Panc1 (cell line): Measurements from ENCODE around the gene MGRN1. TPM values are rescaled to one million over a fixed set of nuclear protein-coding genes. Genes with fewer than 3 reads are reported as not detected.

Source experiments
- ATAC-seq: fragments of 200-7000 bp; cut with Tn5 transposase; 2 replicates; pipeline ENCODE4 v1.9.1; 2020; ENCODE audit warnings: mild to moderate bottlenecking, moderate library complexity
- BruUV-seq: library from RNA; stranded (reverse); fragments of 400-500 nt; replicated peaks from 2 replicates; lab custom pipeline; 2021; lab: Mats Ljungman, UMichigan
- CTCF ChIA-PET: fragments of 300-600 bp; sonication (Branson Sonifier 250); formaldehyde crosslinking; loops from one replicate; lab custom pipeline; 2022; ENCODE audit warnings: antibody characterized with exemption; lab: Charles Lee
- POLR2A ChIA-PET: fragments of 300-600 bp; sonication (Branson Sonifier 250); formaldehyde crosslinking; loops from one replicate; lab custom pipeline; 2022; ENCODE audit warnings: antibody characterized with exemption; lab: Charles Lee
- DNase-seq: peaks from one replicate; pipeline ENCODE4 v3.0.0-alpha.2; 2010; ENCODE audit warnings: low read depth, low spot score
- H3K27ac ChIP-seq: 2 replicates; pipeline ENCODE4 v1.5.1; 2011; ENCODE audit warnings: mild to moderate bottlenecking, low read length, inconsistent platforms
- H3K27me3 ChIP-seq: fragments of 200-500 bp; sonication (Bioruptor generic); 2 replicates; pipeline ENCODE4 v1.6.0; 2014; ENCODE audit warnings: low read length, inconsistent platforms; ENCODE audit not compliant: control insufficient read depth, insufficient read depth
- H3K36me3 ChIP-seq: fragments of 200-500 bp; sonication (Bioruptor generic); 2 replicates; pipeline ENCODE4 v1.5.1; 2014; ENCODE audit warnings: inconsistent platforms, mild to moderate bottlenecking, low read length, moderate library complexity; ENCODE audit not compliant: control insufficient read depth, insufficient read depth
- H3K4me1 ChIP-seq: 2 replicates; pipeline ENCODE4 v1.5.1; 2011; ENCODE audit warnings: inconsistent platforms, mild to moderate bottlenecking, low read length, moderate library complexity; ENCODE audit not compliant: control insufficient read depth, insufficient read depth
- H3K4me3 ChIP-seq, 2 experiments: 2 replicates each; pipeline ENCODE4 v1.5.1; 2011 to 2012; ENCODE audit warnings: low read depth in 2 of 2, low read length in 2 of 2, mild to moderate bottlenecking in 2 of 2, inconsistent platforms in 1 of 2, moderate library complexity in 1 of 2
- H3K9me3 ChIP-seq: fragments of 200-500 bp; sonication (Bioruptor generic); 2 replicates; pipeline ENCODE4 v1.5.1; 2014; ENCODE audit warnings: low read depth, mild to moderate bottlenecking, inconsistent platforms, low read length, moderate library complexity; ENCODE audit not compliant: control insufficient read depth, insufficient read depth
- CTCF ChIP-seq: fragments of 450-650 bp; IDR thresholded peaks from 2 replicates; pipeline ENCODE4 v1.5.1; 2017; ENCODE audit warnings: mild to moderate bottlenecking
- POLR2AphosphoS5 ChIP-seq: IDR thresholded peaks from 2 replicates; pipeline ENCODE4 v1.6.1; 2012; ENCODE audit warnings: mild to moderate bottlenecking, low read depth, low read length, moderate library complexity
- REST ChIP-seq, 2 experiments: IDR thresholded peaks; 2 replicates each; pipeline ENCODE4 v1.6.1; 2011 to 2012; ENCODE audit warnings: low read depth in 2 of 2, control low read depth in 1 of 2, low read length in 1 of 2, mild to moderate bottlenecking in 1 of 2, moderate library complexity in 1 of 2; ENCODE audit not compliant: insufficient read depth in 1 of 2
- SIN3A ChIP-seq: IDR thresholded peaks from 2 replicates; pipeline ENCODE4 v1.6.1; 2012; ENCODE audit warnings: low read depth, mild to moderate bottlenecking, low read length, moderate library complexity, borderline replicate concordance; ENCODE audit not compliant: insufficient read depth
- TCF7L2 ChIP-seq: IDR thresholded peaks from 2 replicates; pipeline ENCODE4 v1.6.1; 2011; ENCODE audit warnings: mild to moderate bottlenecking, low read depth, low read length, inconsistent platforms
- in situ Hi-C: cut with HindIII; loops from 2 replicates; pipeline ENCODE4 v1.10.0; 2016; ENCODE audit warnings: low sequenced_read_pairs, low pct_unique_long_range_greater_than_20kb
- intact Hi-C: fragments of 100-400 bp; cut with micrococcal nuclease; formaldehyde crosslinking; loops from one replicate; pipeline ENCODE4 v1.10.0; 2022; ENCODE audit not compliant: unreplicated experiment
- total RNA-seq: library from RNA; stranded (reverse); gene quantifications from one replicate; pipeline ENCODE4 v1.2.1, GENCODE V29; 2021; ENCODE audit not compliant: unreplicated experiment

Gene MGRN1
- total RNA-seq, 1 experiment from 2014 or later: 59.7 TPM

- intact Hi-C loops: no loop called here
- ChIA-PET POLR2A (no interaction called here), CTCF (no interaction called here)
- no peaks in the 10 kb centered on the region for H3K9me3 ChIP-seq
- H3K36me3 ChIP-seq: no peaks in the 10 kb centered on the region; the same call in 1 of the 2 replicates
- in situ Hi-C loops: no loop called here
- ATAC-seq (no peak), DNase-seq (no peak)
- no peaks in the 10 kb centered on the region for H3K27me3 ChIP-seq
- H3K4me3 ChIP-seq: no peak overlapping the region
- TF ChIP-seq REST (IDR thresholded peaks at IDR 0.05; ENCODE audit: insufficient read depth in 1 of 2, low read depth in 2 of 2, low read length in 1 of 2): no peak
- no peak for TF ChIP-seq SIN3A
- TF ChIP-seq POLR2AphosphoS5: no peak
- no peak for TF ChIP-seq TCF7L2
- no peak for TF ChIP-seq CTCF
- H3K27ac ChIP-seq: no peak overlapping the region
- no TSS peak for BruUV-seq
- no peaks in the 10 kb centered on the region for H3K4me1 ChIP-seq
These were observed 37.0 kb downstream of the MGRN1 start for GRCh38 chr16:4661661-4662060.

DNA sequence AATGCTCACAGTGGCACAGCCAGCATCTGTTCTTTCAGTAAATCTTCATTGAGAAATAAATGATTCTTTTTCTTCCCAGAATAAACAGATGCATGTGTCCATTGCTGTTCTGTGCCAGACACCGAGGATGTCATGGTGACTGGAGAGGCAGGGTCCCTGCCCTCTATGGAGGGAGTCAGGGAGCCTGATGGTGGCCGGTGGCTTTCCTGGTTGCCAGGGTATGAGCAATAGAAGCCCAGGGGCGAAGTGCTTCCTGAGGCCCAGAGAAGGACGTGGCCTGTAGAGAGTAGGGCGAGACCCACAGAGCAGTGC, 38.8 kb downstream of the MGRN1 start:
- TF ChIP-seq POLR2AphosphoS5 (no peak), CTCF (no peak), TCF7L2 (no peak), REST (IDR thresholded peaks at IDR 0.05; ENCODE audit: insufficient read depth in 1 of 2, low read depth in 2 of 2, low read length in 1 of 2) (no peak), SIN3A (no peak)
- no TSS peak for BruUV-seq
- no peaks in the 10 kb centered on the region for H3K4me1 ChIP-seq

More for the DNA sequence above, 38.8 kb downstream of the MGRN1 start:
- Histone ChIP-seq H3K27me3 (no peaks in the 10 kb centered on the region), H3K4me3 (no peak overlapping the region), H3K36me3 (no peaks in the 10 kb centered on the region; the same call in 1 of the 2 replicates), H3K27ac (no peak overlapping the region), H3K9me3 (no peaks in the 10 kb centered on the region)
- DNase-seq (no peak), ATAC-seq (0 out of 2 replicates have a peak, but pooled peaks have one; percentile 22)
- intact Hi-C loops: no loop called here
- POLR2A ChIA-PET: no interaction called here
- in situ Hi-C loops: no loop called here
- CTCF ChIA-PET: no interaction called here
